GM06990 (cell line): ENCODE measurements around the gene PPEF1.

Source experiments
- DNase-seq: peaks from one replicate; pipeline ENCODE4 v3.0.0-alpha.2; 2011; ENCODE audit not compliant: insufficient read length; ENCODE audit errors: extremely low read depth
- H3K27me3 ChIP-seq: replicated peaks from 2 replicates; pipeline ENCODE4 v1.6.0; 2011; ENCODE audit warnings: low read length; ENCODE audit not compliant: control insufficient read depth, insufficient read depth
- H3K36me3 ChIP-seq: 2 replicates; pipeline ENCODE4 v1.5.1; 2011; ENCODE audit warnings: low read length; ENCODE audit not compliant: control insufficient read depth, insufficient read depth
- H3K4me3 ChIP-seq: replicated peaks from 2 replicates; pipeline ENCODE4 v1.5.1; 2011; ENCODE audit warnings: low read depth, mild to moderate bottlenecking, control low read depth, low read length
- CTCF ChIP-seq: IDR thresholded peaks from 2 replicates; pipeline ENCODE4 v1.5.1; 2011; ENCODE audit warnings: low read length, control low read depth, mild to moderate bottlenecking, inconsistent platforms; ENCODE audit not compliant: insufficient read depth, poor library complexity, severe bottlenecking

Gene PPEF1

GRCh38 chrX:18677161-18677869 lies 30.1 kb upstream of the PPEF1 start:
- Histone ChIP-seq H3K36me3 (no peaks in the 10 kb centered on the region), H3K4me3 (no peak overlapping the region), H3K27me3 (no peaks in the 10 kb centered on the region)
- TF ChIP-seq CTCF = no peak
- no peak for DNase-seq

- H3K27me3 ChIP-seq = no peaks in the 10 kb centered on the region
Measured at GRCh38 chrX:18681996-18682395, 25.4 kb upstream of the PPEF1 start.

GRCh38 chrX:18682979-18683387 lies 24.5 kb upstream of the PPEF1 start:
- Histone ChIP-seq H3K4me3 (no peak overlapping the region), H3K27me3 (no peaks in the 10 kb centered on the region), H3K36me3 (no peaks in the 10 kb centered on the region)
- TF ChIP-seq CTCF = no peak
- DNase-seq = no peak

More at GRCh38 chrX:18681996-18682395, 25.4 kb upstream of the PPEF1 start:
- DNase-seq = no peak
- Histone ChIP-seq H3K36me3 (no peaks in the 10 kb centered on the region), H3K4me3 (no peak overlapping the region)
- no peak for TF ChIP-seq CTCF

- no peak for DNase-seq
- no peak for TF ChIP-seq CTCF
Measured at GRCh38 chrX:18687856-18688495, 19.5 kb upstream of the PPEF1 start.

GRCh38 chrX:18691431-18691830 lies 16.0 kb upstream of the PPEF1 start:
- Histone ChIP-seq H3K27me3 (no peaks in the 10 kb centered on the region), H3K36me3 (no peaks in the 10 kb centered on the region), H3K4me3 (no peak overlapping the region)
- no peak for DNase-seq
- no peak for TF ChIP-seq CTCF

More at GRCh38 chrX:18687856-18688495, 19.5 kb upstream of the PPEF1 start:
- Histone ChIP-seq H3K36me3 (no peaks in the 10 kb centered on the region), H3K27me3 (no peaks in the 10 kb centered on the region), H3K4me3 (no peak overlapping the region)
